NCI-H748 (cell line): Measurements from ENCODE around the gene ACTRT2.
A peak's percentile ranks its signal among the peaks of the same experiment; 100 is the strongest.

Experiments
- DNase-seq: peaks from one replicate; lab custom pipeline; 2025; ENCODE audit not compliant: unreplicated experiment; lab: John Stamatoyannopoulos, UW

The ACTRT2 gene

GRCh38 chr1:3067301-3067670, 46.0 kb downstream of the ACTRT2 start:
- DNase-seq = no peak

DNA sequence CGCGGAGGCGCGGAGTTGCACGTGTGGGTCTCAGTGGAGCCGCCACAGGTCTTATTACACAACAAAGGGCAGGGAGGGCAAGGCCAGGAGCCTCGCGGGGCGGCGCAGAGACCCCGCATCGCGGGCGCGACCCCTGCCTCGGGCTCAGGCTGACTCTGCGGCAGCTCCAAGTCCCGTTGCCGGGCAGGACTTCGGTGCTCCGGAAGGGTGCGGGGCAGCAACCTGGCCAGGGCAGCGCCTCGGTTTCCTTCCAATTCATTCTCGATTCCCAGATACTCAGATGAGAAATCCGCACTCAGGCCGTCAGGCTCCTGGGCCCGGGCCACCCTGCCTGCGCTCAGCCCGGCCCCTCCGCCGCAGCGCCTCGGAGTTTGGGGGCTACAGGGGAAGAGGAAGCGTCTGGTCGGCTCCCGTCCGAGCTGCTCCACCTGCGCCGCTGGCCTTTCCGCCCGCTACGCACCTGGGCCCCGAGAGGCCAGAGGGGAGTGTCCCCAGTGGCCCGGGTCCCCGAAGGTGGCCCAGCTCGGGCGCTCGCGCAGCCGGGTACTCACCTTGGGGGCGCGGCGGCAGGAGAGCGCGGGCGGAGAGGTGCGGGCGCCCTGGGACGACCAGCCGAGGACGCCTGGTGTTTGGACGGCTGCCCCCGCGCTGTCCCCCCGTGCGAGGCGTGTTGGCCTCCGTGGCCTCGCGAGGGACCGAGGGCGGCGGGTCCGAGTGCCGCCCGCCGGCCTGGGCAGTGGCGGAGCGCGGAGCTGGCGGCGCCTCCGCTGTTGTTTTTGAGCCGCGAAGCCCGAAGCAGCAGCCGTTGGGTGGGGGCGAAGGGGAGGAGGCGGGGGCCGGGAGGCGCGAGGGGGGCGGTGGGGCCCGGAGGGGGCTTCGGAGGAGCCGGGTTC, 46.6 kb downstream of the ACTRT2 start:
- peak; percentile 19 for DNase-seq

DNA sequence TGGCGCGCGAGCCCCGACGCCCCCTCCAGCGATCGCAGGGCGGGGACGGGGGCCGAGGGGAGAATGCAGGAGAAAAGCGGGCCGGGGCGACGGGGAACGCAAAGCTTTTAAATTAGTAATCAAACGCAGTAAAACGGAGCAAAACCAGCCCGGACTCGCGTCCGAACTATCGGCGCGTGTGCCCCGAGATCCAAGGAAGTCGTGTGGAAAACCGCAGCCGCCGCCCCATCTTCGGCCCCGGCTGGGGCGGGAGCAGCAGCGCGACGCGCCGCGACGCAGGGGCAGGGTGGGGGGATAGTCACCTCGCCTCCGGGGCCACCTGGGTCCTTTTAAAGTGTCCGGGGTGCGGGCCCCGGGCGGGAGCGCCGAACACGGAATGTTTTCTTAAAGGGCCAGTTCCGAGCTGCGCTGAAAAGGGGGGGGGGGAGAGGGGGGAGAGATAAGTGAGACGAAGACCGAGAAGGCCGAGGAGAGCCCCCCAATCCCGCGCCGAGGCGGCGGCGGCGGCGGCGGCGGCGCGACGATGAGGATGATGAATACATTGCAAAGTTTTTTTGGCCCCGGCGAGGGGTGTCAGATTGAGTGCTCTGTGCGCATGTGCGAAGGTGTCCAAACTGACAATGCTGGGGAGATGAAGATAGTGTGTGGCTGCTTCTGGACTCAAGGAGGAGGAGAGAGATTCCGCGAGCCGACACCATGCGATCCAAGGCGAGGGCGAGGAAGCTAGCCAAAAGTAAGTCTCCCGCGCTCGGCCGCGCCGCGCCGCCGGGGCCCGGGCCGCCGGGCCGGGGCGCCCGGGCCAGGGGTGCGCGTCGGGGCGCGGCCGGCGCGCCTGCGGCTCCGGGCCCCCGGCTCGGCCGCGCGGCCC, 47.5 kb downstream of the ACTRT2 start, which contains the start of gene PRDM16:
Gene PRDM16 (plus strand): TSS at position 640 of the 868 bp plus-strand sequence. CDS start 57 bp downstream, at position 697.
- peak; percentile 30 for DNase-seq

DNA sequence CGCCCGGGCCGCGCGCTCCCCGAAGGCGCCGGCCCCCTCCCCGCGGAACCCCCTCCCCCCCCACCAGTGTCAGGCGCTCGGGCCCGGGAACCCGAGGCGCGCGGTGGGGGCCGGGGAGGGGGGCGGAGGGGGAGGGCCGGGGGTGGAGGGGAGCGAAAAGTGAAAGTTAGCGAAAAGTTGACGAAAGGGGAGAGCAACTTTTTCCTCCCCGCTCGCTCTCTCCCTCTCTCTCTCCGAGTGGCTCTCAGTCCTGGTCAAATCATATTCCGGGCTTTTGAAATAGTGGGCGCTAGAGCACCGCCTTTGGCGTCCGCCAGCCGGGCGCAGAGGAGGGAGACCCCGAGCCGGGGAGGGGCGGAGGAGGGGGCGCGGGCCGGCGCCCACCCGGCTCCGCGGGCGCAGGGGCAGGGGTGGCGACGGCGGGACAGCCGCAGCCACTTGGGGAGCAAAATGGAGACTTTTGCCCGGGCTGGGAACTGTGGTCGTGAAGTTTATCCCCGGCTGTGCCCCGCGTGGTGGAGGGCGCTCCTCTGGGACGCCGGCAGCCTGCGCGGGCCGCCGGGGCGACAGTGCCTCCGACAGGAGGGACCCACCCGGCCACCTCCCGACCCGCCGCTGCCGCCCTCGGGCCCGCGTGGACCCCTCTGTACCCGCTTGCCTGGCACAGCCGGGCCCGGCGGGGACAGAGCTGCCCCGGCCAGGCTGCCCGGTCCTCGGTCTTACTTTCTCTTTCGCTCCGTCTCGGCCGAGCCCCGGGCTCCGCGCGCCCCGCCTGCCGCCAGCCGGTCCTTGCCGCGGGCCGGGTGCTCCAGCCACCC, 48.4 kb downstream of the ACTRT2 start:
- peak; percentile 61 for DNase-seq

DNA sequence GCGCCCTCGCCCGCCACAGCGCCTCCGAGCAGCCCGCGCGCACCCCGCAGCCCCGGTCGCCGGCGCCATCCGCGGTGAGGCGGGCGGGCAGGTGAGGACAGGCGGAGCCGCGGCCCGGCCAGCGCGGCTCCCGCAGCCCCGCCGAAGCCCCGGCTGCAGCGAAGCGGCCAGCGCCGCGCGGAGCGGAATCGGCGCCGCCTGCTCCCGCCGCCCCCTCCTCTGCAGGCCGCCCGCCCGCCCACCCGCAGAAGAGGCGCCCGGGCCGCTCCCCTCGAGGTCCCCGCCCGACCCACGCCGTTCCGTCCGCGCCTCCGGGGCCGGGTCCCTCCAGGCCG, 49.0 kb downstream of the ACTRT2 start:
- DNase-seq = no peak

DNA sequence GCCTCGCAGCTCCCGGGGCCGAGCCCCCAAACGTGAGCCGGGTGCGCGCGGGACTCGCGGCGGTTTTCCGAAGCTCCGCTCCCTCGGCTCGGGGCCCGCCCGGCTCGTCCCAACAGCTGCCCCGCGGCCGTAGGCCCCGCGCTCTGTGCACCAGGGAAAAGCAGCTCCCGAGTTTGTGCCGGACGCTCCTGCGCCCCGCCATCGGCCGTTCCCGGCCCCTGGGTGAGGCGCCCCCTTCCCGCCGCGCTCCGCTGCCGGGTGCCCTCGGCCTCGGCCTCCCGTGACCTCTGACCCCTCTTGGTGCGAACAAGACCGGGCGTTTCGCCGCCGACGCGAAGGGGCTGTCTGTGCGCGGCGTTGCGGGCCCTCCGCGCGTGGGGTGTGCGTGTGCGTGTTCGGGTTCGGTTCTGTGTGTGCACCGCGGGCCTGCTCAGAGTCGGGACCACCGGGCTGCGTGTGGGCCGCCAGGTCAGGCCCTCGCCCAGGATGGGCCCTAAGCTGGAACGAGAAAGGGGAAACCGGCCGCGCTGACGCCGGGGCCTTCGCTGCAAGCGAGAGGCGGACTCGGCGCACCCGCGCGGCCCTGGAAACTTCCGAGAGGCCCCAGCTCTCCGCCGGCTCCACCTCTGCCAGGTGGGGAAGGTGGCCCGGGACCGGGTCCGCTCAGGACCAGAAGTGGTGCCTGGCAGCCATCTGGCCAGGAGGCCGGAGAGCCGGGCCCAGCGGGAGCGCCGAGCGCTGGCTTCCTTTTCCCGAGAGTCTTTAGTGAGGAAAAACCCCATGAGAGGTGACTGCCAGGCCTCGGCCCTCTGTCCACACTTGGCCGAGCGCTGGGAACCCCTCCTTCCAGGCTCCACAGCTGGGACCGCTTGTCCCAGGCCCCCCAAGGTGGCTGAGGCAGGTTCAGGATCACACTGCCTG, 49.6 kb downstream of the ACTRT2 start:
- DNase-seq = no peak

DNA sequence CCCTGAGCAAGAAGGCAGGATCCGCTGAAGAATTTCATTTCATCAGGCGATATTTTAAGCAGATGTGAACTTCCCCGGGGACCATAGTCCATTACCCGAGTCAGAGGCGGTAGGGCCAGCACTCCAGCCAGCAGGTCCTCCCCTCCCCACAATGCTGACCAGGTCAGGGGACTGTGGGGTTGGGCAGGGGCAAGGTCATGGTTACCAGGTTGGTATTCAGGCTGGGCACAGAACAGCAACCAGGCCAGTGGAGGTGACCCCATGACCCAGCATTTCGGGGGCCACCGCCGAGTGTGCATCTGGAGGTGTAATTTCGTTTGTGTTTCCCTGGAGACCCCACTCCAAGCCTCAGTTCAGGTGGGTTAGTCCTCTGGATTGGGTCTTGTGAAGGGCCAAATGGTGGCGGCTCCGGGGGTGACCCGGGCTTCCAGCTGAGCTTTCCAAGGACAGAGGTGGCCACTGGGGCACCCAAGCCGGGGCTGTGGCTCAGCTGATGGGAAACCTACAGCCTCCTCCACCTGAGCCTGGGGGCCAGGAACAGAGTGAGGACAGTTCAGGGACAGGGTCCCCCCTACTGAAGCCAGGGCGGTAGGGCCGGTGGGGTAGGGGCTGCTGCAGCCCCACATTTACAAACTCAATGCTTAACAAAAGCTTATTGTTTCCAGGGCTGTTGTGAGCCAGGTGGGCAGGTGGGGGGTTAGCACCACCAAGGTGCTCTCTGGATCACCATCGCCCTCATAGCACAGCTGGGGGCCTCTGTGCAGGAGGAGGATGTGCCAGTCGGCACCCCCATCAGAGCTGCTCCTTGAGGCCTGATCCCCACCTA, 50.5 kb downstream of the ACTRT2 start:
- DNase-seq = no peak
